Ovary (tissue), 9 donors: Measurements from ENCODE around the gene ROPN1L. TPM values are rescaled to one million over a fixed set of nuclear protein-coding genes. Genes with fewer than 3 reads are reported as not detected.

Source experiments
- DNase-seq, 5 donors: peaks; one replicate each; pipeline ENCODE4 v3.0.0-alpha.2; 2019 to 2020
- H3K27ac ChIP-seq, 2 donors: fragments of 200-600 bp; one replicate each; pipeline versions ENCODE4 v1.5.1 to v1.8.0; 2019 to 2022
- H3K27me3 ChIP-seq: fragments of 200-600 bp; one replicate; pipeline ENCODE4 v1.8.0; 2022
- H3K36me3 ChIP-seq: fragments of 200-600 bp; sonication (generic); one replicate; pipeline ENCODE4 v1.5.1; 2019
- H3K4me1 ChIP-seq: one replicate; pipeline ENCODE4 v1.8.1; 2013; ENCODE audit warnings: mild to moderate bottlenecking, moderate library complexity; ENCODE audit not compliant: insufficient read depth
- H3K4me3 ChIP-seq: fragments of 200-600 bp; sonication (generic); one replicate; pipeline ENCODE4 v1.5.1; 2017
- H3K9me3 ChIP-seq, 2 donors: fragments of 200-600 bp in 1 of 2; sonication (generic) in 1 of 2; one replicate each; pipeline versions ENCODE4 v1.5.1 to v1.8.1; 2013 to 2019; ENCODE audit warnings: mild to moderate bottlenecking in 1 of 2, moderate library complexity in 1 of 2
- CTCF ChIP-seq, 3 donors: fragments of 450-650 bp in 2 of 3; fragments of 200-600 bp in 1 of 3; IDR thresholded peaks; one replicate each; pipeline versions ENCODE4 v1.5.1 to v1.8.0; 2016 to 2022; ENCODE audit warnings: antibody characterized with exemption in 3 of 3, mild to moderate bottlenecking in 1 of 3
- EP300 ChIP-seq: sonication (generic); formaldehyde crosslinking; IDR thresholded peaks from one replicate; pipeline ENCODE4 v1.6.1; 2017; ENCODE audit warnings: antibody characterized with exemption
- POLR2A ChIP-seq: fragments of 450-650 bp; IDR thresholded peaks from one replicate; pipeline ENCODE4 v1.6.1; 2017; ENCODE audit warnings: antibody characterized with exemption, mild to moderate bottlenecking, moderate library complexity
- WGBS, 3 donors: extraction: QIAGEN DNeasy Blood & Tissue Kit in 1 of 3; methylation state at CpG; one replicate each; pipeline versions ENCODE4 v1.1.5 to v1.1.7; 2013 to 2017; 5-methylcytosine and 5-hydroxymethylcytosine counted together
- intact Hi-C, 4 donors: fragments of 100-400 bp; cut with DNase I; formaldehyde crosslinking; loops; one replicate each; pipeline versions ENCODE4 v1.11.0 to v1.15.1; 2022 to 2023
- polyA plus RNA-seq, 2 donors: library from polyadenylated mRNA; stranded (reverse); fragments of 200-250 nt in 1 of 2; fragments of 350-450 nt in 1 of 2; fragmentation: Illumina TruSeq in 1 of 2; extraction: RNeasy Lipid Tissue Mini Kit (QIAGEN cat#74804) in 1 of 2; gene quantifications; one replicate each; pipeline ENCODE4 v1.2.3, GENCODE V29; 2013 to 2014
- total RNA-seq, 7 donors: library from RNA; depleted of rRNA in 2 of 7; stranded (reverse); fragments of >200 nt in 2 of 7; fragmentation: NEBNext Ultra II Directional in 3 of 7; extraction: Animal tissue kit (Norgen Biotek cat#: 25700) in 3 of 7; gene quantifications; one replicate each; pipeline versions ENCODE4 v1.1.0 to v1.2.4, GENCODE V29; 2016 to 2023
- donor health status: DM: no; HTN: no; CAD: no; lungs with moderate emphysema.
- donor health status: DM: no; HTN: no; CAD: no.
- donor health status: Bipolar disorder and iron deficiency.
- donor health status: DM: yes; HTN: yes; CAD: no.
- donor health status: DM: no; HTN: no; CAD: no.
- donor health status: DM: yes; HTN: yes; CAD: no.

ROPN1L gene
- total and polyA plus RNA-seq, 9 donors = 0.30 to 51.9 (median 2.4) TPM; not detected in 3

GRCh38 chr5:10399839-10400238 lies 41.8 kb upstream of the ROPN1L start:
- Histone ChIP-seq H3K27ac (no peak overlapping the region), H3K36me3 (no peaks in the 10 kb centered on the region), H3K4me1 (no peaks in the 10 kb centered on the region), H3K9me3 (no peaks in the 10 kb centered on the region), H3K4me3 (no peak overlapping the region), H3K27me3 (no peaks in the 10 kb centered on the region)
- no peak for DNase-seq
- intact Hi-C loops = loop anchor here in 1 of 4 donors (10.0 kb wide), 1 partner anchor 115 kb away; no protein-coding TSS in a partner anchor
- no peak for TF ChIP-seq EP300
- TF ChIP-seq CTCF (IDR thresholded peaks at IDR 0.05) = no peak
- no peak for TF ChIP-seq POLR2A

- Histone ChIP-seq H3K4me3 (no peak overlapping the region), H3K27ac (no peak overlapping the region), H3K4me1 (no peaks in the 10 kb centered on the region), H3K27me3 (no peaks in the 10 kb centered on the region), H3K9me3 (no peaks in the 10 kb centered on the region), H3K36me3 (no peaks in the 10 kb centered on the region)
- intact Hi-C loops = loop anchor here in 1 of 4 donors (10.0 kb wide), 1 partner anchor 116 kb away; no protein-coding TSS in a partner anchor
- WGBS, 3 donors = 47 to 67% (median 63%) methylated on average over 2 of the region's 2 CpGs
- no peak for TF ChIP-seq CTCF (IDR thresholded peaks at IDR 0.05)
- TF ChIP-seq POLR2A = no peak
- no peak for TF ChIP-seq EP300
- DNase-seq = no peak
Measured at GRCh38 chr5:10400411-10400810, 41.3 kb upstream of the ROPN1L start.

GRCh38 chr5:10400831-10401230 lies 40.8 kb upstream of the ROPN1L start:
- TF ChIP-seq EP300 (no peak), CTCF (IDR thresholded peaks at IDR 0.05) (no peak), POLR2A (no peak)
- Histone ChIP-seq H3K4me1 (no peaks in the 10 kb centered on the region), H3K27ac (no peak overlapping the region), H3K4me3 (no peak overlapping the region), H3K27me3 (no peaks in the 10 kb centered on the region), H3K9me3 (no peaks in the 10 kb centered on the region), H3K36me3 (no peaks in the 10 kb centered on the region)
- WGBS, 3 donors = 31 to 40% (median 32%) methylated on average over 3 of the region's 3 CpGs
- DNase-seq = no peak
- intact Hi-C loops = loop anchor here in 1 of 4 donors (10.0 kb wide), 1 partner anchor 116 kb away; no protein-coding TSS in a partner anchor

GRCh38 chr5:10401498-10401897 lies 40.2 kb upstream of the ROPN1L start:
- no peak overlapping the region for H3K27ac ChIP-seq
- H3K36me3 ChIP-seq = no peaks in the 10 kb centered on the region

More at GRCh38 chr5:10401498-10401897, 40.2 kb upstream of the ROPN1L start:
- no peak for DNase-seq
- Histone ChIP-seq H3K4me3 (no peak overlapping the region), H3K4me1 (no peaks in the 10 kb centered on the region), H3K9me3 (no peaks in the 10 kb centered on the region), H3K27me3 (no peaks in the 10 kb centered on the region)
- intact Hi-C loops = loop anchor here in 1 of 4 donors (10.0 kb wide), 1 partner anchor 117 kb away; no protein-coding TSS in a partner anchor
- TF ChIP-seq CTCF (IDR thresholded peaks at IDR 0.05) (no peak), POLR2A (no peak), EP300 (no peak)
- WGBS, 3 donors = 87 to 97% (median 88%) methylated on average over 1 of the region's 1 CpG
